GM23338 (cell line): Measurements from ENCODE around the gene DTNA. TPM values are rescaled to one million over a fixed set of nuclear protein-coding genes. Genes with fewer than 3 reads are reported as not detected.

Experiments
- ATAC-seq: fragments of 200-7000 bp; cut with Tn5 transposase; 3 replicates; pipeline ENCODE4 v1.9.1; 2020
- DNase-seq: peaks from one replicate; pipeline ENCODE4 v3.0.0-alpha.2; 2015; ENCODE audit warnings: low spot score
- H2AFZ ChIP-seq: fragments of 200-600 bp; sonication (generic); 2 replicates; pipeline ENCODE4 v1.8.0; 2016; ENCODE audit warnings: antibody characterized with exemption, mild to moderate bottlenecking, moderate library complexity
- H3F3A ChIP-seq: fragments of 200-600 bp; sonication (generic); replicated peaks from 2 replicates; pipeline ENCODE4 v1.8.0; 2017; ENCODE audit warnings: antibody characterized with exemption, mixed run types, low read depth
- H3K27ac ChIP-seq: fragments of 200-600 bp; sonication (generic); 2 replicates; pipeline ENCODE4 v1.6.1; 2016; ENCODE audit warnings: low read depth
- H3K27me3 ChIP-seq: fragments of 200-600 bp; sonication (generic); 2 replicates; pipeline ENCODE4 v1.8.0; 2016; ENCODE audit warnings: mild to moderate bottlenecking, mixed run types, moderate library complexity; ENCODE audit not compliant: insufficient read depth
- H3K36me3 ChIP-seq: fragments of 200-600 bp; sonication (generic); 2 replicates; pipeline ENCODE4 v1.8.0; 2016; ENCODE audit warnings: mild to moderate bottlenecking; ENCODE audit not compliant: insufficient read depth
- H3K4me1 ChIP-seq: fragments of 200-600 bp; sonication (generic); 2 replicates; pipeline ENCODE4 v1.8.0; 2016; ENCODE audit warnings: mild to moderate bottlenecking, moderate library complexity; ENCODE audit not compliant: insufficient read depth
- H3K4me2 ChIP-seq: fragments of 200-600 bp; sonication (generic); 2 replicates; pipeline ENCODE4 v1.7.1; 2017; ENCODE audit warnings: mixed run types
- H3K4me3 ChIP-seq: fragments of 200-600 bp; sonication (generic); 2 replicates; pipeline ENCODE4 v1.6.1; 2016; ENCODE audit warnings: mixed run types
- H3K79me2 ChIP-seq: fragments of 200-600 bp; sonication (generic); replicated peaks from 2 replicates; pipeline ENCODE4 v1.8.0; 2017; ENCODE audit warnings: mild to moderate bottlenecking; ENCODE audit not compliant: insufficient read depth
- H3K9me2 ChIP-seq: fragments of 200-600 bp; sonication (generic); 2 replicates; pipeline ENCODE4 v1.8.0; 2017; ENCODE audit not compliant: insufficient read depth
- H4K20me1 ChIP-seq: fragments of 200-600 bp; sonication (generic); replicated peaks from 2 replicates; pipeline ENCODE4 v1.8.0; 2017; ENCODE audit warnings: mild to moderate bottlenecking; ENCODE audit not compliant: insufficient read depth
- H3K27ac Mint-ChIP-seq: 2 replicates; pipeline ENCODE4 v1.8.0; 2020; ENCODE audit warnings: inconsistent platforms, mild to moderate bottlenecking, moderate library complexity, mixed read lengths
- H3K27me3 Mint-ChIP-seq: 3 replicates; pipeline ENCODE4 v1.8.0; 2022; ENCODE audit warnings: low read depth, mild to moderate bottlenecking, moderate library complexity, mixed read lengths, inconsistent platforms; ENCODE audit not compliant: insufficient read depth, poor library complexity
- H3K36me3 Mint-ChIP-seq: 3 replicates; pipeline ENCODE4 v1.8.0; 2021; ENCODE audit warnings: low read depth, mild to moderate bottlenecking, inconsistent platforms, moderate library complexity, mixed read lengths
- H3K4me1 Mint-ChIP-seq: 3 replicates; pipeline ENCODE4 v1.8.0; 2020; ENCODE audit warnings: mild to moderate bottlenecking, inconsistent platforms, mixed read lengths
- H3K4me3 Mint-ChIP-seq: 3 replicates; pipeline ENCODE4 v1.8.0; 2021; ENCODE audit warnings: moderate library complexity, mild to moderate bottlenecking, inconsistent platforms, mixed read lengths
- H3K9me3 Mint-ChIP-seq: 3 replicates; pipeline ENCODE4 v1.8.0; 2020; ENCODE audit warnings: moderate library complexity, mild to moderate bottlenecking, inconsistent platforms, mixed read lengths
- CREB1 ChIP-seq: fragments of 250-450 bp; sonication (Bioruptor Pico); IDR thresholded peaks from 2 replicates; pipeline ENCODE4 v1.5.0; 2020; ENCODE audit warnings: low read depth, mild to moderate bottlenecking, moderate library complexity
- CTCF ChIP-seq, 2 experiments: fragments of 200-600 bp in 1 of 2; sonication (generic) in 1 of 2; conservative IDR thresholded peaks; 2 replicates each; pipeline versions ENCODE4 v1.5.1 to v1.6.1; 2016 to 2017; ENCODE audit warnings: antibody characterized with exemption in 2 of 2, low read depth in 2 of 2, mild to moderate bottlenecking in 2 of 2, moderate library complexity in 1 of 2
- EZH2 ChIP-seq: fragments of 200-600 bp; sonication (generic); IDR thresholded peaks from one replicate; pipeline ENCODE4 v1.8.0; 2017; ENCODE audit warnings: antibody characterized with exemption, mild to moderate bottlenecking, low read depth; ENCODE audit not compliant: unreplicated experiment
- EZH2phosphoT487 ChIP-seq: fragments of 200-600 bp; sonication (generic); IDR thresholded peaks from one replicate; pipeline ENCODE4 v1.8.1; 2018; ENCODE audit warnings: antibody characterized with exemption; ENCODE audit not compliant: unreplicated experiment
- JUNB ChIP-seq: IDR thresholded peaks from one replicate; pipeline ENCODE4 v1.6.1; 2016; ENCODE audit warnings: antibody characterized with exemption; ENCODE audit not compliant: unreplicated experiment
- NANOG ChIP-seq: IDR thresholded peaks from 2 replicates; pipeline ENCODE4 v1.6.1; 2016; ENCODE audit warnings: antibody characterized with exemption, borderline replicate concordance
- POLR2AphosphoS5 ChIP-seq: IDR thresholded peaks from 2 replicates; pipeline ENCODE4 v1.6.1; 2016; ENCODE audit warnings: antibody characterized with exemption, low read depth
- REST ChIP-seq: IDR thresholded peaks from one replicate; pipeline ENCODE4 v1.6.1; 2018; ENCODE audit warnings: antibody characterized with exemption; ENCODE audit not compliant: unreplicated experiment
- STAT1 ChIP-seq: IDR thresholded peaks from one replicate; pipeline ENCODE4 v1.6.1; 2016; ENCODE audit warnings: antibody characterized with exemption; ENCODE audit not compliant: unreplicated experiment
- ZNF114 ChIP-seq: fragments of 250-450 bp; sonication (Bioruptor Pico); IDR thresholded peaks from 2 replicates; pipeline ENCODE4 v1.5.0; 2020; ENCODE audit warnings: mild to moderate bottlenecking, moderate library complexity
- ZNF331 ChIP-seq: fragments of 250-450 bp; sonication (Bioruptor Pico); IDR thresholded peaks from 2 replicates; pipeline ENCODE4 v1.5.0; 2020; ENCODE audit warnings: low read depth, mild to moderate bottlenecking, moderate library complexity
- polyA plus RNA-seq: library from polyadenylated mRNA; unstranded; fragments of >200 nt; fragmentation: Nextera tagmentation; extraction: Ambion mirVana; gene quantifications from 2 replicates; pipeline ENCODE4 v1.2.1, GENCODE V29; 2016
- total RNA-seq: library from RNA; depleted of rRNA; stranded (reverse); fragments of >200 nt; shearing (Covaris generic); gene quantifications from 2 replicates; pipeline ENCODE4 v1.2.3, GENCODE V29; 2014
- TF ChIP-seq, protein P1 (sequence below): IDR thresholded peaks from 2 replicates; pipeline ENCODE4 v1.6.1; 2016; ENCODE audit warnings: antibody characterized with exemption

Gene DTNA
- total and polyA plus RNA-seq, 2 experiments from 2014 or later = 11.5 to 25.1 TPM

- TF ChIP-seq REST (no peak), EZH2 (no peak), POLR2AphosphoS5 (no peak), EZH2phosphoT487 (no peak), ZNF114 (CRISPR knock-in tag) (no peak), ZNF331 (no peak), CTCF (conservative IDR thresholded peaks at IDR 0.05; ENCODE audit: low read depth in 2 of 2) (no peak)
These were observed 57.5 kb downstream of the DTNA start (continued) for GRCh38 chr18:34767601-34768027.

DNA sequence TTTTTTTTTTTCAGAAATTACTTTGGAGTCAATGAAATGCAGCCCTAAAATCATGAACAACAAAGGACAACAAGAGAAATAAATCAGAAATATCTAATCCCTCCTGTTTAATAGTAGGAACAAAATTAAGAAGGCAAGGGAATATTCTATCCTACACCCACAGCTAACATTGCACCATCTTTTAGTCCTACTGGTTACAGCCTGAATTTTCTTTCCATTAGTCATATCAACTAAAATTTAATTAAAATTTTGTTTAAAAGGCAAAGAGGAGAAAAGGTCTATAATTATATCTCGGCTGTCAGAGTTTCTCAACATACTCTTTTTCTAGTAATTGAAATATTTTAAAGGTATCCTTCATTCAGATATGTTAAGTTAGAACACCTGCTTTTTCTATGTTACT lies 61.9 kb downstream of the DTNA start:
- Mint-ChIP-seq H3K27me3 (no peaks in the 10 kb centered on the region), H3K4me3 (no peak overlapping the region), H3K27ac (no peak overlapping the region), H3K9me3 (no peaks in the 10 kb centered on the region), H3K4me1 (peaks cover 5% of the 10 kb centered on the region; the same call in 2 of the 3 replicates), H3K36me3 (peaks cover 3% of the 10 kb centered on the region; the same call in 1 of the 3 replicates)
- Histone ChIP-seq H3K4me2 (no peak overlapping the region), H3K4me1 (no peaks in the 10 kb centered on the region), H3K27ac (no peak overlapping the region), H3F3A (no peaks in the 10 kb centered on the region), H3K36me3 (no peaks in the 10 kb centered on the region), H3K9me2 (no peaks in the 10 kb centered on the region), H3K27me3 (no peaks in the 10 kb centered on the region), H2AFZ (no peak overlapping the region), H4K20me1 (no peaks in the 10 kb centered on the region), H3K4me3 (no peak overlapping the region), H3K79me2 (no peaks in the 10 kb centered on the region)
- DNase-seq (no peak), ATAC-seq (no peak)
- TF ChIP-seq, protein P1, sequence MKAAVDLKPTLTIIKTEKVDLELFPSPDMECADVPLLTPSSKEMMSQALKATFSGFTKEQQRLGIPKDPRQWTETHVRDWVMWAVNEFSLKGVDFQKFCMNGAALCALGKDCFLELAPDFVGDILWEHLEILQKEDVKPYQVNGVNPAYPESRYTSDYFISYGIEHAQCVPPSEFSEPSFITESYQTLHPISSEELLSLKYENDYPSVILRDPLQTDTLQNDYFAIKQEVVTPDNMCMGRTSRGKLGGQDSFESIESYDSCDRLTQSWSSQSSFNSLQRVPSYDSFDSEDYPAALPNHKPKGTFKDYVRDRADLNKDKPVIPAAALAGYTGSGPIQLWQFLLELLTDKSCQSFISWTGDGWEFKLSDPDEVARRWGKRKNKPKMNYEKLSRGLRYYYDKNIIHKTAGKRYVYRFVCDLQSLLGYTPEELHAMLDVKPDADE = no peak
- TF ChIP-seq CREB1 (CRISPR knock-in tag) = no peak
- TF ChIP-seq ZNF114 (CRISPR knock-in tag) = no peak
- TF ChIP-seq EZH2 = no peak
- TF ChIP-seq EZH2phosphoT487 = no peak
- TF ChIP-seq POLR2AphosphoS5 = no peak
- TF ChIP-seq NANOG = no peak
- TF ChIP-seq STAT1 = no peak
- no peak for TF ChIP-seq ZNF331
- TF ChIP-seq CTCF (conservative IDR thresholded peaks at IDR 0.05; ENCODE audit: low read depth in 2 of 2) = no peak
- TF ChIP-seq REST = no peak
- no peak for TF ChIP-seq JUNB
